H54 (cell line): Measurements from ENCODE around the gene GLTPD2.

ENCODE experiments used
- DNase-seq: peaks from one replicate; pipeline ENCODE4 v3.0.0; 2011; ENCODE audit warnings: low spot score, mixed read lengths; ENCODE audit not compliant: insufficient read length
- FAIRE-seq: peaks from 3 replicates; lab custom pipeline; 2011; peaks lifted over from hg19 to GRCh38; lab: Jason Lieb, UNC
- POLR2A ChIP-seq: IDR thresholded peaks from 2 replicates; pipeline ENCODE4 v1.6.1; 2011; ENCODE audit warnings: low read depth, mild to moderate bottlenecking, low read length

GLTPD2 gene

GRCh38 chr17:4836221-4836620 lies 47.5 kb downstream of the GLTPD2 start:
- FAIRE-seq: no peak
- no peak for TF ChIP-seq POLR2A

GRCh38 chr17:4837471-4838308 lies 48.9 kb downstream of the GLTPD2 start:
- DNase-seq: no peak
- no peak for TF ChIP-seq POLR2A
- no peak for FAIRE-seq

More at GRCh38 chr17:4836221-4836620, 47.5 kb downstream of the GLTPD2 start:
- no peak for DNase-seq

- no peak for DNase-seq
- no peak for FAIRE-seq
- TF ChIP-seq POLR2A: no peak
These were observed 49.6 kb downstream of the GLTPD2 start for GRCh38 chr17:4838309-4838785.

- DNase-seq: no peak
- no peak for TF ChIP-seq POLR2A
- FAIRE-seq: no peak
These were observed 50.5 kb downstream of the GLTPD2 start for GRCh38 chr17:4839221-4839620.
